Measurements from ENCODE around the gene PELI3.
A peak's percentile ranks its signal among the peaks of the same experiment; 100 is the strongest.
"Not testable (repeated sequence)": the region's sequence is repeated elsewhere in the genome, so short reads cannot be mapped to it uniquely, and the experiment has no call there.

Gene PELI3, protein sequence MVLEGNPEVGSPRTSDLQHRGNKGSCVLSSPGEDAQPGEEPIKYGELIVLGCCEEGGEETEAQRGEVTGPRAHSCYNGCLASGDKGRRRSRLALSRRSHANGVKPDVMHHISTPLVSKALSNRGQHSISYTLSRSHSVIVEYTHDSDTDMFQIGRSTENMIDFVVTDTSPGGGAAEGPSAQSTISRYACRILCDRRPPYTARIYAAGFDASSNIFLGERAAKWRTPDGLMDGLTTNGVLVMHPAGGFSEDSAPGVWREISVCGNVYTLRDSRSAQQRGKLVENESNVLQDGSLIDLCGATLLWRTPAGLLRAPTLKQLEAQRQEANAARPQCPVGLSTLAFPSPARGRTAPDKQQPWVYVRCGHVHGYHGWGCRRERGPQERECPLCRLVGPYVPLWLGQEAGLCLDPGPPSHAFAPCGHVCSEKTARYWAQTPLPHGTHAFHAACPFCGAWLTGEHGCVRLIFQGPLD

DNA sequence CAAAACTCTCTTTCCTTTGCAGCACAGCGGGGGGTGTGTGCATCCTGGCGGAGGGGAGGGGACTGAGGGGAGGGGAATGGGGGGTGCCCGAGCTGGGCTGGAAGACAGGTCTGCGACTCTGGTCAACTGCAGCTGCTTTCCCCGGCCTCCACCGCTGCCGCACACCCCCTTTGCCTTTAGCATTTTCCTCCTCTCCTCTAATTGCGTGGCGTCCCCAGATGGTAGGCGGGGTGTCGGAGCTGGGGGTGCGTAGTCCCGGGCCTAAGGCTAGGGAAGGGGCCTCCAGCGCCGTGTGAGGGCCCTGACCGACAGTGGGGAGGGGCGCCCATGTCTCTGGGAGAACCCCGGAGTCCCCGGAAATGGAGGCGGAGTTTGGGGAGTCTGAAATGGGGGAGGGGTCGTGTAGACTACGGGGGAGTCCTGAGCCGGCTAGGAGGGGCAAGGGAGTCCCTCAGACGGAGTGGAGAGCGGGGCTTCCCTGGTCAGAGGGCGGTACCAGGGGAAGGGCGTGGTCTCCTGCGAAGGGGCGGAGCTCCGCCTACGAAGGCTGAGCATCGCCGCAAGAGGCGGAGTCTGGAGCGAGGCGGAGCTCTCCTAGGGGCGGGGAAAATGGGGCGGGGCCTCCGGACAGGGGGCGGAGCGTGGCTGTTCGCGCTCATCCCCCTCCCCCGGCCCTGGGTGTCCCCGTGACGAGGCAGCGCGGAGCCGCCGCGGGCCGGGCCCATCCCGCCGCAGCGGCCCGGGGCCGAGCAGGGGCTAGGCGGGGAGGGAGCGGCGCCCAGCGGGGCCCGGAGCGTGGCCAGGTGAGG is at the start of gene PELI3:
PELI3 (plus strand) TSS at position 681 of the 809 bp plus-strand sequence. CDS start 1,224 bp downstream, outside the sequence.
- DNase-seq (ENCODE audit: low read depth, low spot score): peak; percentile 50

- no peak for DNase-seq (ENCODE audit: low read depth, low spot score)
Observed at GRCh38 chr11:66417000-66417399, 49.7 kb upstream of the PELI3 start.

DNA sequence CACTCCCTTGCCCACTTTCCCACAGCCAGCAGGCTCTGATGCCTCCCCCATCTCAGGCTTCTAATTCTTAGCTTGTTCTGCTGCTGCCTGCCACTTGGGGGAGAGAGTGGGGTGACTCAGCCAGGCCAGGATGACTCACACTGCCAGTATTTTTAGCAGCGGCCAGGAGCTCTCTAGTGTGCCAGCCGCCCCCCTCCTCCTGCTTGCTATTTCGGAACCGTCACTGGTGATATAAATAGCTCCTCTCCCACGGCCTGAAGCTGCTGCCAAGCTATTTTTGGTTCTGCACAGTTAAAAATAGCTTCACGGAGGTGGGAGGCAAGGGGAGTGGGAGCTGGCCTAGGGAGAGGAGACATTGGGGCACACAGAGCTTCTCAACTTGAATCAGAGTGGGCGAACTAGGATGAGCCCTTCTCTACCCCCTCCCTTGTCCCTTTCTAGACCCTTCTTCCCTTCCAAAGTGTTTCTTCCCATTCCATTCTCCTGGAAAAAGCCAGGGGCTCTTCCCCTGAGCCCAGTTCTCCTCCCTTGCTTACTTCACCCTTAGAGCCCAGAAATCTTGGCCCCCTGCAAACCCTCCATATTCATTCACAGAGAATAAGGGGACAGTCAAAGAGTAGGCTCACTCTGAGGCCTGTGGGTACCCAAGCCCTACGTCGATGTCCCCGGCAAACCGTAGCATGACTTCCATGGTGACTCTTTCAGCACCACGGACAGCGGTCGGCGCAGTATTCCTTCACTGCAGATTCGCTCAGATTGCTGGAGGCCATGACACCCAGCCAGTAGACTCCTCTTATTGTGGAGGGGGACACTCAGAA is 48.3 kb upstream of the PELI3 start:
- DNase-seq (ENCODE audit: low read depth, low spot score): peak; percentile 57

- no peak for DNase-seq (ENCODE audit: low read depth, low spot score)
Observed at GRCh38 chr11:66418986-66419308, 47.8 kb upstream of the PELI3 start.

GRCh38 chr11:66419825-66420224 is 46.9 kb upstream of the PELI3 start:
- DNase-seq (ENCODE audit: low read depth, low spot score): no peak

GRCh38 chr11:66420671-66421476 is 45.8 kb upstream of the PELI3 start, which contains the start of gene NPAS4:
TSS of gene NPAS4 (plus strand) at chr11:66421035. CDS start at chr11:66421180, 145 bp downstream.
- no peak for DNase-seq (ENCODE audit: low read depth, low spot score)

DNA sequence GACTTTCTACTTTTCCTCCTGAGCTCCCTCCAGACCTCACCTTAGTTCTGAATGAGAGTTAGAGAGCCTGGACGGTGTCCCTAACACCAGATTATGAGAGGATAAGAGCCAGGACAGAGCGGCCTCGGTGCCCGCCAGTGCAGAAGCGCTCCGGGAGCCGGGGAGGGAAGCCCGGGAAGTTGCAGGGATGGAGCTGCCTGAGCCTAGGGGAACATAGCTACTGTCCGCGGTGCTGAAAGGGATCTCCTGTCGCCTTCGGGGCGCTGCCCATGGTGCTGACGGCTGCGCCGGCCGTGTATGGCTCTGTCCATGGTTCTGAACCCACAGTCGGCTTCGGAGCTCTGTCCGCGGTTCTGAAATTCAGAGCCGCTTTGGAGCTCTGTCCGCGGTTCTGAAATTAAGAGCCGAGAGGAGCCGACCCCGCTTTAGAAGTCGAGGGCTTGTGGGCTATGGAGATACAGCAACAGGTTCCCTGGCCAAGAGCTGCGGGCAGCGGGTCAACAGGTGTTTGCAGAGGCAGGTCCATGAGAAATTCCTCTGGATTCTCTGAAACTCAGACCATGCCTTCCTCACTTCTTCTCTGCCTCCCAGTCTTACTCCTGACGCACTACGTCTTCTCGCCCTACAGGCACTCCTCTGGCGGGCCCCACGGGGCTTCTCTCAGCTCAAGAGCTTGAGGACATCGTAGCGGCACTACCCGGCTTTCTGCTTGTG is 45.1 kb upstream of the PELI3 start:
- peak; percentile 76 for DNase-seq (ENCODE audit: low read depth, low spot score)

GRCh38 chr11:66426314-66426713 is 40.4 kb upstream of the PELI3 start:
- DNase-seq (ENCODE audit: low read depth, low spot score): no peak

DNA sequence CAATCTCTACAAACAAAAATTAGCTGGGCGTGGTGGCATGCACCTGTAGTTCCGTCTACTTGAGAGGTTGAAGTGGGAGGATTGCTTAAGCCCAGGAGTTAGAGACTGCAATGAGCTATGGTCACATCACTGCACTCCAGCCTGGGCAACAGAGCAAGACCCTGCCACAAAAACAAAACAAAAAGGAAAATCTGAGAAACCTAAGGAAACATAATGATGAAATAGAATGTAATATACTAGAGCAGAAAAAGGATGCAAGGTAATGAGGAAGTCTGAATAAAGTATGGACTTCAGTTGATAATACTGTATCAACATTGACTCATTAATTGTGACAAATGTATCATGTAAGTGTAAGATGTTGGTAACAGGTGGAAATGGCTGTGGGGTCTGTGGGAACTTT is 37.8 kb upstream of the PELI3 start:
- no peak for DNase-seq (ENCODE audit: low read depth, low spot score)

DNA sequence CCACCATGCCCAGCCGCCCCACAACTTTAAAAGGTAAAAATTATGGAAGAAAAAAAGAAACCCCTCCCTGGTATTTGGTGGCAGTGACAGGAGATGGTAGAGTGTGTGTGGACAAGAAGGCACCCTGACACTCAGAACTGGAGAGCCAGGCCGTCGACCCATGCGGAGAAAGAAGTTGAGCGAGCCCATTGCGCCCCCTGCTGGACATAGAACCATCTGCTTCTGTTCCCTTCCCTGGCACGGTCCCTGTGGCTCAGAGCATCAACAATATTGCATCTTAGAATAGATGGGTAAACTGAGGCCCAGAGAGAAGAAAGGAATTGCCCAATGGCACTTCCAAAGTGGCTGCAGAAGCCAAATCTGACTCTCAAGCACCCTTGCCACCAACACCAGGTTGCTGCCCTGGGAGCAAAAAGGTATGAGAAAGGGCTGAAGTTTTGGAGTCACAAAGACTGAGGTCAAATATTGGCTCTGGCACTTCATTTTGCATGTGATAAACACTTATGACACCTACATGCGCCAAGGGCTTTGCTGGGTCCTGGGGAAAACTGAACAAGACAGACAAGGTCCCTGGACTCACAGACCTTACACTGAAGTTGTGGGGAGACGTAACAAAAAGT is 36.6 kb upstream of the PELI3 start:
- no peak for DNase-seq (ENCODE audit: low read depth, low spot score)

DNA sequence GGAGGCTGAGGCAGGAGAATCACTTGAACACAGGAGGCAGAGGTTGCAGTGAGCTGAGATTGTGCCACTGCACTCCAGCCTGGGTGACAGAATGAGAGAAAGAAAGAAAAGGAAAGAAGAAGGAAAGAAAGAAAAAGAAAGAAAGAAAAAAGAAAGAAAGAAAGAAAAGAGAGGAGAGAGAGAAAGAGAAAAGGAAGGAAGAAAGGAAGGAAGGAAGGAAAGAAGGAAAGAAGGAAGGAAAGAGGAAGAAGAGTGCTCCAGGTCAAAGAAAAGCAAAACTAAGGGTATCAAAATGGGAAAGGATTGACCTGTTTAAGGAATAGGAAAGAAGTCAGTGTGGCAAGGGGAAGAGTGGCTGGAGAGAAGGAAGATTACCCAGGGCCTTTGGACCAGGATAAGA is 35.4 kb upstream of the PELI3 start:
- not testable (repeated sequence) for DNase-seq (ENCODE audit: low read depth, low spot score)

DNA sequence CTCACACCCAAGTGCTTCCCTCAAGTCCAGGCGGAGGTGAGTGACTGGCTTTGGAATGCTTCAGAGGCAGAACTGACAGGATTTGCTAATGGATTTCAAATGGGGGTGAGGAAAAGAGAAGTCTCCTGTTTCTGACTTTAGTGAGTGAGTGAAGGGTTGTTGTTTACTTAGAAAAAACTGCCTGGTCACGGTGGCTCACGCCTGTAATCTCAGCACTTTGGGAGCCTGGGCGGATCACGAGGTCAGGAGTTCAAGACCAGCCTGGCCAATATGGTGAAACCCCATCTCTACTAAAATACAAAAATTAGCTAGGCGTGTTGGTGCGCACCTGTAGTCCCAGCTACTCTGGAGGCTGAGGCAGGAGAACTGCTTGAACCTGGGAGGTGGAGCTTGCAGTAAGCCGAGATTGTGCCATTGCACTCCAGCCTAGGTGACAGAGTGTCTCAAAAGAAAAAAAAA is 34.8 kb upstream of the PELI3 start:
- DNase-seq (ENCODE audit: low read depth, low spot score): not testable (repeated sequence)

GRCh38 chr11:66432597-66432996 is 34.1 kb upstream of the PELI3 start:
- DNase-seq (ENCODE audit: low read depth, low spot score): no peak

DNA sequence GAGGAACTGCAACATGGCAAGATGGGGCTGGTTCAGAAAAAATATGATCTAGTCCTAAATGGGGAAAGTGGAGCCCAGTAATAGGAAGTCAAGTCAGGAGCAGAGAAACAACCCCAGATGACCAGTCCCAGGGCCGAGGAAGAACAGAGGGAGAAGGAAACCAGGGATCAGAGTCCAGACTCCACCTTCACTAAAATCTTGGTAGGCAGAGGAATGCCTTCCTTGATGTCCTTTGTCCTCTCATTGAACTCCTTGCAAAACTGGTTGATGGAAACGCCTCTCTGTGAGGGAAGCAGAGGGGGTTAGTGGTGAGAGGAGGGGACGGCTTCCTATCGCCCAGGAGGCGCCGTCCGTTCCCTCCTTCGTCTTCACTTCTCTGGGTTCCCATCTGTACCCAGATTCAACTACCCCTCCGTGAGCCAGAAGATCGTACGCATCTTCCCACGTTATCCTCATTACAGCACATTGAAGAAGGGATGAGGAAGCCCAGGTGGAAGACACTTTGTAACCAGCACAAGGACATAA is 28.7 kb upstream of the PELI3 start:
- DNase-seq (ENCODE audit: low read depth, low spot score): no peak

- peak; percentile 86 for DNase-seq (ENCODE audit: low read depth, low spot score)
Observed at GRCh38 chr11:66438504-66439466, 27.9 kb upstream of the PELI3 start, which contains the start of gene MRPL11. TSS of gene MRPL11 (minus strand) at chr11:66438848. CDS start at chr11:66438754, 94 bp downstream.

GRCh38 chr11:66440101-66440939 is 26.4 kb upstream of the PELI3 start:
- not testable (repeated sequence) for DNase-seq (ENCODE audit: low read depth, low spot score)

DNA sequence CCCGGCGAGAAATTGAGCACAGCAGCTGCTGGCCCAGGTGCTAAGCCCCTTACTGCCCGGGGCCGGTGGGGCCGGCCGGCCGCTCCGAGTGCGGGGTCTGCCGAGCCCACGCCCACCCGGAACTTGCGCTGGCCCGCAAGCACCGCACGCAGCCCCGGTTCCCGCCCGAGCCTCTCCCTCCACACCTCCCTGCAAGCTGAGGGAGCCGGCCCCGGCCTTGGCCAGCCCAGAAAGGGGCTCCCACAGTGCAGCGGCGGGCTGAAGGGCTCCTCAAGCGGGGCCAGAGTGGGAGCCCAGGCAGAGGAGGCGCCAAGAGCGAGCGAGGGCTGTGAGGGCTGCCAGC is 25.8 kb upstream of the PELI3 start:
- DNase-seq (ENCODE audit: low read depth, low spot score): not testable (repeated sequence)
